Stomach (tissue), 4 donors: ENCODE measurements around the gene TACC3.

Experiments used
- CTCF ChIP-seq, 7 experiments: fragments of 450-650 bp in 4 of 7; fragments of 200-600 bp in 3 of 7; sonication (generic) in 3 of 7; IDR thresholded peaks; one replicate each; pipeline ENCODE4 v1.5.1; 2016 to 2019; ENCODE audit warnings: antibody characterized with exemption in 7 of 7, control low read depth in 2 of 7, mild to moderate bottlenecking in 1 of 7
- EP300 ChIP-seq: sonication (generic); formaldehyde crosslinking; IDR thresholded peaks from one replicate; pipeline ENCODE4 v1.6.1; 2017; ENCODE audit warnings: antibody characterized with exemption
- POLR2A ChIP-seq, 4 donors: fragments of 450-650 bp; IDR thresholded peaks; one replicate each; pipeline ENCODE4 v1.6.1; 2016; ENCODE audit warnings: antibody characterized with exemption in 4 of 4, control low read depth in 2 of 4, mild to moderate bottlenecking in 1 of 4, moderate library complexity in 1 of 4
- POLR2AphosphoS5 ChIP-seq, 3 donors: sonication (generic); formaldehyde crosslinking; IDR thresholded peaks; one replicate each; pipeline ENCODE4 v1.6.1; 2016; ENCODE audit warnings: antibody characterized with exemption in 3 of 3

GRCh38 chr4:1753294-1753696, 32.0 kb downstream of the TACC3 start:
- TF ChIP-seq CTCF (IDR thresholded peaks at IDR 0.05) (no peak), POLR2A (IDR thresholded peaks at IDR 0.05) (no peak), EP300 (no peak), POLR2AphosphoS5 (IDR thresholded peaks at IDR 0.05) (no peak)
